A549 (cell line): ENCODE results near the gene CKLF.

Experiments used
- RFX5 ChIP-seq: fragments of 450-650 bp; IDR thresholded peaks from 2 replicates; pipeline ENCODE4 v1.7.1; 2014; ENCODE audit warnings: antibody characterized with exemption, mild to moderate bottlenecking, moderate library complexity
- SMC3 ChIP-seq: fragments of >200 bp; sonication (Bioruptor Twin); formaldehyde crosslinking; IDR thresholded peaks from 3 replicates; pipeline ENCODE4 v1.6.1; 2018; ENCODE audit warnings: inconsistent platforms
- TF ChIP-seq, protein P1 (sequence below): fragments of >200 bp; sonication (Bioruptor Twin); formaldehyde crosslinking; IDR thresholded peaks from 3 replicates; pipeline ENCODE4 v1.5.1; 2016

- TF ChIP-seq SMC3 (peak; percentile 37; the same call in 1 of the 3 replicates), RFX5 (no peak)
- TF ChIP-seq, protein P1, sequence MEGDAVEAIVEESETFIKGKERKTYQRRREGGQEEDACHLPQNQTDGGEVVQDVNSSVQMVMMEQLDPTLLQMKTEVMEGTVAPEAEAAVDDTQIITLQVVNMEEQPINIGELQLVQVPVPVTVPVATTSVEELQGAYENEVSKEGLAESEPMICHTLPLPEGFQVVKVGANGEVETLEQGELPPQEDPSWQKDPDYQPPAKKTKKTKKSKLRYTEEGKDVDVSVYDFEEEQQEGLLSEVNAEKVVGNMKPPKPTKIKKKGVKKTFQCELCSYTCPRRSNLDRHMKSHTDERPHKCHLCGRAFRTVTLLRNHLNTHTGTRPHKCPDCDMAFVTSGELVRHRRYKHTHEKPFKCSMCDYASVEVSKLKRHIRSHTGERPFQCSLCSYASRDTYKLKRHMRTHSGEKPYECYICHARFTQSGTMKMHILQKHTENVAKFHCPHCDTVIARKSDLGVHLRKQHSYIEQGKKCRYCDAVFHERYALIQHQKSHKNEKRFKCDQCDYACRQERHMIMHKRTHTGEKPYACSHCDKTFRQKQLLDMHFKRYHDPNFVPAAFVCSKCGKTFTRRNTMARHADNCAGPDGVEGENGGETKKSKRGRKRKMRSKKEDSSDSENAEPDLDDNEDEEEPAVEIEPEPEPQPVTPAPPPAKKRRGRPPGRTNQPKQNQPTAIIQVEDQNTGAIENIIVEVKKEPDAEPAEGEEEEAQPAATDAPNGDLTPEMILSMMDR, result 0 out of 3 replicates have a peak, but pooled peaks have one; percentile 7
These were observed 44.0 kb upstream of the CKLF start for GRCh38 chr16:66508248-66508913.
